SU-DHL-6 (cell line): ENCODE results near the gene HEATR5A.

ENCODE experiments used
- H2AFZ ChIP-seq: fragments of 200-600 bp; sonication (generic); 2 replicates; pipeline ENCODE4 v1.6.1; 2014; ENCODE audit warnings: low read depth, mild to moderate bottlenecking, moderate library complexity, mixed read lengths, antibody characterized with exemption, low read length; ENCODE audit not compliant: severe bottlenecking
- H3F3A ChIP-seq: fragments of 200-600 bp; shearing (Covaris generic); 2 replicates; pipeline ENCODE4 v1.6.0; 2016; ENCODE audit warnings: antibody characterized with exemption, mild to moderate bottlenecking; ENCODE audit not compliant: insufficient read depth
- H3K27ac ChIP-seq: fragments of 200-600 bp; sonication (generic); 2 replicates; pipeline ENCODE4 v1.5.1; 2016; ENCODE audit warnings: low read depth, mild to moderate bottlenecking, low read length, moderate library complexity, mixed read lengths
- H3K27me3 ChIP-seq: fragments of 200-600 bp; sonication (generic), shearing (Covaris generic); 2 replicates; pipeline ENCODE4 v1.6.0; 2014; ENCODE audit warnings: mild to moderate bottlenecking, low read length
- H3K36me3 ChIP-seq: fragments of 200-600 bp; sonication (generic); 2 replicates; pipeline ENCODE4 v1.6.1; 2014; ENCODE audit warnings: mild to moderate bottlenecking, low read length, mixed read lengths
- H3K4me2 ChIP-seq: fragments of 300-600, 200-600 bp; shearing (Covaris generic), sonication (generic); 2 replicates; pipeline ENCODE4 v1.6.0; 2014; ENCODE audit warnings: low read length, low read depth, mild to moderate bottlenecking; ENCODE audit not compliant: poor library complexity, severe bottlenecking
- H3K4me3 ChIP-seq: fragments of 200-600 bp; sonication (generic); 2 replicates; pipeline ENCODE4 v1.5.1; 2014; ENCODE audit warnings: antibody characterized with exemption, low read length, mild to moderate bottlenecking, mixed read lengths; ENCODE audit not compliant: insufficient read depth, poor library complexity, severe bottlenecking
- H3K79me2 ChIP-seq: fragments of 200-600 bp; sonication (generic); 2 replicates; pipeline ENCODE4 v1.6.1; 2014; ENCODE audit warnings: mild to moderate bottlenecking, low read length, moderate library complexity; ENCODE audit not compliant: insufficient read depth
- H3K9ac ChIP-seq: fragments of 200-600 bp; sonication (generic); 2 replicates; pipeline ENCODE4 v1.7.0; 2014; ENCODE audit warnings: mild to moderate bottlenecking, low read length
- H3K9me2 ChIP-seq: fragments of 200-600 bp; sonication (generic); replicated peaks from 2 replicates; pipeline ENCODE4 v1.6.1; 2014; ENCODE audit warnings: low read length; ENCODE audit not compliant: insufficient read depth
- H3K9me3 ChIP-seq: fragments of 200-600 bp; sonication (generic); 2 replicates; pipeline ENCODE4 v1.6.1; 2014; ENCODE audit warnings: low read length, mixed read lengths; ENCODE audit not compliant: insufficient read depth
- H4K20me1 ChIP-seq: fragments of 200-600 bp; sonication (generic); 2 replicates; pipeline ENCODE4 v1.6.1; 2014; ENCODE audit warnings: low read depth, mild to moderate bottlenecking, antibody characterized with exemption, low read length, moderate library complexity, mixed read lengths
- CTCF ChIP-seq: fragments of 200-600 bp; sonication (generic); IDR thresholded peaks from one replicate; pipeline ENCODE4 v1.5.1; 2017; ENCODE audit warnings: antibody characterized with exemption, mild to moderate bottlenecking, low read length, moderate library complexity; ENCODE audit not compliant: insufficient read depth, poor library complexity, severe bottlenecking
- EZH2phosphoT487 ChIP-seq: fragments of 200-600 bp; sonication (generic), shearing (Covaris generic); conservative IDR thresholded peaks from 2 replicates; pipeline ENCODE4 v1.6.1; 2018; ENCODE audit warnings: mild to moderate bottlenecking, antibody characterized with exemption, low read length, moderate library complexity, mixed read lengths

The HEATR5A gene

GRCh38 chr14:31405599-31406232 lies 14.6 kb downstream of the HEATR5A start:
- Histone ChIP-seq H2AFZ (no peak overlapping the region), H3K9me2 (no peaks in the 10 kb centered on the region), H3K27ac (no peak overlapping the region), H3K9ac (no peak overlapping the region), H3K4me3 (no peak overlapping the region), H3K27me3 (no peaks in the 10 kb centered on the region), H3K36me3 (no peaks in the 10 kb centered on the region), H3K4me2 (no peak overlapping the region), H4K20me1 (no peaks in the 10 kb centered on the region), H3F3A (no peaks in the 10 kb centered on the region), H3K9me3 (no peaks in the 10 kb centered on the region), H3K79me2 (0 out of 2 replicates have a peak, but pooled peaks cover 5% of the 10 kb centered on the region)
- TF ChIP-seq EZH2phosphoT487, result no peak
- TF ChIP-seq CTCF, result no peak

GRCh38 chr14:31405106-31405505 lies 15.2 kb downstream of the HEATR5A start:
- H4K20me1 ChIP-seq, result no peaks in the 10 kb centered on the region
- H3K4me2 ChIP-seq, result no peak overlapping the region
- no peak overlapping the region for H3K4me3 ChIP-seq
- TF ChIP-seq EZH2phosphoT487 (no peak), CTCF (no peak)
- 0 out of 2 replicates have a peak, but pooled peaks cover 1% of the 10 kb centered on the region for H3K36me3 ChIP-seq
- no peaks in the 10 kb centered on the region for H3K9me3 ChIP-seq
- no peaks in the 10 kb centered on the region for H3K27me3 ChIP-seq
- no peak overlapping the region for H3K9ac ChIP-seq
- H3F3A ChIP-seq, result no peaks in the 10 kb centered on the region
- H2AFZ ChIP-seq, result no peak overlapping the region
- no peak overlapping the region for H3K27ac ChIP-seq
- H3K79me2 ChIP-seq, result no peaks in the 10 kb centered on the region
- H3K9me2 ChIP-seq, result no peaks in the 10 kb centered on the region

GRCh38 chr14:31403707-31404106 lies 16.6 kb downstream of the HEATR5A start:
- Histone ChIP-seq H4K20me1 (no peaks in the 10 kb centered on the region), H3K4me3 (no peak overlapping the region), H2AFZ (no peak overlapping the region), H3K79me2 (no peaks in the 10 kb centered on the region), H3K27ac (no peak overlapping the region), H3K36me3 (peaks cover 6% of the 10 kb centered on the region; the same call in 1 of the 2 replicates), H3K9me2 (no peaks in the 10 kb centered on the region), H3F3A (no peaks in the 10 kb centered on the region), H3K4me2 (no peak overlapping the region), H3K9ac (no peak overlapping the region), H3K27me3 (no peaks in the 10 kb centered on the region), H3K9me3 (no peaks in the 10 kb centered on the region)
- TF ChIP-seq EZH2phosphoT487, result no peak
- TF ChIP-seq CTCF, result no peak
